Activated CD8-positive, alpha-beta T cell treated with anti-CD3 and anti-CD28 coated beads for 36 hours (primary cell): ENCODE measurements around the gene AKAP10. TPM values are rescaled to one million over a fixed set of nuclear protein-coding genes. Genes with fewer than 3 reads are reported as not detected.

ENCODE experiments used
- ATAC-seq: fragments of 200-7000 bp; cut with Tn5 transposase; one replicate; pipeline ENCODE4 v1.10.0; 2021; ENCODE audit warnings: mild to moderate bottlenecking, moderate library complexity
- CTCF ChIA-PET: fragments of 350-600 bp; sonication (Branson Sonifier 250); formaldehyde crosslinking; loops from one replicate; lab custom pipeline; 2021; ENCODE audit warnings: antibody characterized with exemption; lab: Charles Lee
- POLR2A ChIA-PET: fragments of 350-600 bp; sonication (Branson Sonifier 250); formaldehyde crosslinking; loops from one replicate; lab custom pipeline; 2021; ENCODE audit warnings: antibody characterized with exemption; lab: Charles Lee
- DNase-seq: peaks from one replicate; pipeline ENCODE4 v3.0.0-alpha.2; 2020
- H3K27ac Mint-ChIP-seq: one replicate; pipeline ENCODE4 v1.8.0; 2021; ENCODE audit warnings: mild to moderate bottlenecking, mixed read lengths
- H3K27me3 Mint-ChIP-seq: one replicate; pipeline ENCODE4 v1.8.0; 2021; ENCODE audit warnings: mixed read lengths
- H3K36me3 Mint-ChIP-seq: one replicate; pipeline ENCODE4 v1.8.0; 2021; ENCODE audit warnings: low read depth, mixed read lengths
- H3K4me1 Mint-ChIP-seq: one replicate; pipeline ENCODE4 v1.8.0; 2021; ENCODE audit warnings: low read depth, mixed read lengths
- H3K4me3 Mint-ChIP-seq: one replicate; pipeline ENCODE4 v1.8.0; 2021; ENCODE audit warnings: mild to moderate bottlenecking, moderate library complexity, mixed read lengths
- H3K9me3 Mint-ChIP-seq: one replicate; pipeline ENCODE4 v1.8.0; 2021; ENCODE audit warnings: mixed read lengths
- CTCF ChIP-seq: fragments of 200-600 bp; IDR thresholded peaks from one replicate; pipeline ENCODE4 v1.8.0; 2022; ENCODE audit warnings: antibody characterized with exemption, mild to moderate bottlenecking
- intact Hi-C: fragments of 100-400 bp; cut with micrococcal nuclease; formaldehyde crosslinking; loops from one replicate; pipeline ENCODE4 v1.10.0; 2022
- total RNA-seq, 2 experiments: library from RNA; stranded (reverse); gene quantifications; one replicate each; pipeline ENCODE4 v1.2.3, GENCODE V29; 2021

Gene AKAP10
- total RNA-seq, 2 experiments from 2014 or later, result 38.6 to 39.2 TPM

GRCh38 chr17:19939993-19940721 is 37.5 kb downstream of the AKAP10 start:
- H3K4me3 Mint-ChIP-seq, result no peak overlapping the region
- H3K9me3 Mint-ChIP-seq, result no peaks in the 10 kb centered on the region
- ChIA-PET CTCF (interaction anchor here (1.1 kb wide), 1 partner anchor 12 kb away, joined by 3 read pairs; no protein-coding TSS in a partner anchor), POLR2A (no interaction called here)
- ATAC-seq, result no peak
- no peak for DNase-seq
- no peak for TF ChIP-seq CTCF
- intact Hi-C loops, result no loop called here
- no peaks in the 10 kb centered on the region for H3K27me3 Mint-ChIP-seq
- peaks cover 30% of the 10 kb centered on the region for H3K4me1 Mint-ChIP-seq
- H3K27ac Mint-ChIP-seq, result peak overlapping the region; percentile 32
- peaks cover 38% of the 10 kb centered on the region for H3K36me3 Mint-ChIP-seq

GRCh38 chr17:19938736-19939135 is 38.9 kb downstream of the AKAP10 start:
- peaks cover 19% of the 10 kb centered on the region for H3K4me1 Mint-ChIP-seq
- no peaks in the 10 kb centered on the region for H3K9me3 Mint-ChIP-seq
- no peaks in the 10 kb centered on the region for H3K27me3 Mint-ChIP-seq
- CTCF ChIA-PET, result interaction anchor here (0.9 to 1.1 kb wide), 2 partner anchors 9 to 11 kb away, joined by 3 read pairs; no protein-coding TSS in a partner anchor
- H3K4me3 Mint-ChIP-seq, result no peak overlapping the region
- POLR2A ChIA-PET, result no interaction called here
- DNase-seq, result no peak
- H3K27ac Mint-ChIP-seq, result no peak overlapping the region
- intact Hi-C loops, result no loop called here
- peaks cover 34% of the 10 kb centered on the region for H3K36me3 Mint-ChIP-seq
- no peak for ATAC-seq
- TF ChIP-seq CTCF, result no peak

- Mint-ChIP-seq H3K4me3 (no peak overlapping the region), H3K27me3 (no peaks in the 10 kb centered on the region), H3K27ac (no peak overlapping the region), H3K9me3 (no peaks in the 10 kb centered on the region), H3K36me3 (peaks cover 40% of the 10 kb centered on the region), H3K4me1 (peaks cover 10% of the 10 kb centered on the region)
- intact Hi-C loops, result no loop called here
- POLR2A ChIA-PET, result no interaction called here
- no peak for ATAC-seq
- CTCF ChIA-PET, result no interaction called here
- no peak for TF ChIP-seq CTCF
- no peak for DNase-seq
Observed at GRCh38 chr17:19937522-19937921, 40.1 kb downstream of the AKAP10 start.

- POLR2A ChIA-PET, result interaction anchor here (0.6 to 0.9 kb wide), 2 partner anchors 10 to 29 kb away, joined by 3 read pairs; no protein-coding TSS in a partner anchor
Observed at GRCh38 chr17:19935169-19935568, 42.5 kb downstream of the AKAP10 start.

More at GRCh38 chr17:19935169-19935568, 42.5 kb downstream of the AKAP10 start:
- Mint-ChIP-seq H3K27me3 (no peaks in the 10 kb centered on the region), H3K4me1 (no peaks in the 10 kb centered on the region), H3K36me3 (peaks cover 38% of the 10 kb centered on the region), H3K27ac (no peak overlapping the region), H3K4me3 (no peak overlapping the region), H3K9me3 (no peaks in the 10 kb centered on the region)
- no peak for ATAC-seq
- intact Hi-C loops, result no loop called here
- CTCF ChIA-PET, result interaction anchor here (1.5 kb wide), 1 partner anchor 9 kb away, joined by 3 read pairs; no protein-coding TSS in a partner anchor
- no peak for TF ChIP-seq CTCF
- no peak for DNase-seq
